Right lobe of liver (tissue), 6 donors: ENCODE data around the gene NBEAL1. TPM values are rescaled to one million over a fixed set of nuclear protein-coding genes. Genes with fewer than 3 reads are reported as not detected.
"Not testable (repeated sequence)": the region's sequence is repeated elsewhere in the genome, so short reads cannot be mapped to it uniquely, and the experiment has no call there.

ENCODE experiments used
- ATAC-seq, 4 donors: fragments of 200-7000 bp; cut with Tn5 transposase; one replicate each; pipeline ENCODE4 v1.9.1; 2020; ENCODE audit warnings: mild to moderate bottlenecking in 4 of 4, moderate library complexity in 4 of 4
- DNase-seq, 3 donors: peaks; one replicate each; pipeline ENCODE4 v3.0.0-alpha.2; 2020
- H3K27ac ChIP-seq, 3 donors: fragments of 200-600 bp; one replicate each; pipeline ENCODE4 v1.8.0; 2022
- H3K27me3 ChIP-seq, 2 donors: fragments of 200-600 bp; one replicate each; pipeline ENCODE4 v1.8.0; 2022
- H3K36me3 ChIP-seq, 4 donors: fragments of 200-600 bp; sonication (generic) in 1 of 4; one replicate each; pipeline versions ENCODE4 v1.5.1 to v1.8.0; 2017 to 2022; ENCODE audit warnings: control low read depth in 1 of 4
- H3K4me1 ChIP-seq, 4 donors: fragments of 200-600 bp; sonication (generic) in 1 of 4; one replicate each; pipeline versions ENCODE4 v1.5.1 to v1.8.0; 2017 to 2022; ENCODE audit warnings: control low read depth in 1 of 4
- H3K4me3 ChIP-seq, 3 donors: fragments of 200-600 bp; one replicate each; pipeline ENCODE4 v1.8.0; 2022
- H3K9me3 ChIP-seq, 4 donors: fragments of 200-600 bp; sonication (generic) in 1 of 4; one replicate each; pipeline versions ENCODE4 v1.5.1 to v1.8.0; 2017 to 2022; ENCODE audit warnings: control low read depth in 1 of 4
- CTCF ChIP-seq, 4 donors: fragments of 200-600 bp in 3 of 4; fragments of 450-650 bp in 1 of 4; IDR thresholded peaks; one replicate each; pipeline versions ENCODE4 v1.5.1 to v1.8.0; 2016 to 2022; ENCODE audit warnings: antibody characterized with exemption in 4 of 4, mild to moderate bottlenecking in 2 of 4
- POLR2A ChIP-seq: fragments of 450-650 bp; IDR thresholded peaks from one replicate; pipeline ENCODE4 v1.6.1; 2017; ENCODE audit warnings: antibody characterized with exemption, mild to moderate bottlenecking
- WGBS: methylation state at CpG from one replicate; pipeline ENCODE4 v1.1.6; 2018; ENCODE audit warnings: low coverage, low lambda C conversion rate; ENCODE audit not compliant: insufficient coverage; ENCODE audit errors: missing lambda C conversion rate; 5-methylcytosine and 5-hydroxymethylcytosine counted together
- intact Hi-C, 2 donors: fragments of 100-400 bp; cut with DNase I; formaldehyde crosslinking; loops; one replicate each; pipeline versions ENCODE4 v1.11.2 to v1.14.1; 2022
- total RNA-seq, 6 experiments: library from RNA; depleted of rRNA in 2 of 6; stranded (reverse); fragments of >200 nt in 2 of 6; fragmentation: NEBNext Ultra II Directional in 3 of 6; extraction: Animal tissue kit (Norgen Biotek cat#: 25700) in 3 of 6; gene quantifications; one replicate each; pipeline versions ENCODE4 v1.1.0 to v1.2.4, GENCODE V29; 2016 to 2023
- donor health status: DM: no; HTN: yes; CAD: no.
- donor health status: DM: no; HTN: no; CAD: no.
- donor health status: DM: no; HTN: no; CAD: no.
- donor health status: DM: no; HTN: yes; CAD: no.
- donor health status: DM: no; HTN: yes; CAD: no.

The NBEAL1 gene
- total RNA-seq, 6 experiments from 2014 or later, result 16.4 to 28.6 (median 21.9) TPM

DNA sequence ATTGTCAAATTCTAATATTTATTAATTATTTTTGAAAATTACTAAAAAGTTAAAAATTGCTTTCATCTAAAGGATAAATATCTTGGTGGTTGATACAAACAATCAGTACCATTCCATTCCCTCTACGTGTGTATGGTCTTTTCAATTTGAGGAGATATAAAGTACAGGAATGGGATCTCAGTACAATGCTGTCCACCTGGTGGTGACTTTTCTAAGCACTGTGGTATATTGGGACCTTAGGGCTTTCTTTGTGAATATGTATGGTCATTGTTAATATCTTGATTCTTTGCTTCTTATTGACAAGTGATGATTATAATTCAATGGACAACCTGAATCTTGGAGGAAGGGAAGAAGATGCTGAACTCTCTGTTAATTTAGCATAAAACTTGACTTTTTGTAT is 83.1 kb downstream of the NBEAL1 start:
- Histone ChIP-seq H3K36me3 (peaks cover 0 to 9% (median under 1%) of the 10 kb centered on the region in 4 donors), H3K9me3 (no peaks in the 10 kb centered on the region), H3K27me3 (no peaks in the 10 kb centered on the region), H3K4me3 (no peak overlapping the region), H3K27ac (no peak overlapping the region), H3K4me1 (no peaks in the 10 kb centered on the region)
- ATAC-seq, result peak in 1 of 4 donors; percentile 43
- WGBS, result 89% methylated on average over 1 of the region's 1 CpG
- TF ChIP-seq POLR2A (no peak), CTCF (IDR thresholded peaks at IDR 0.05) (peak in 2 of 4 donors; percentile 24 to 25)
- intact Hi-C loops, result no loop called here
- no peak for DNase-seq

- H3K36me3 ChIP-seq, DNase-seq, H3K27ac ChIP-seq, intact Hi-C loops, H3K4me1 ChIP-seq, H3K9me3 ChIP-seq, H3K4me3 ChIP-seq, H3K27me3 ChIP-seq, ATAC-seq: not testable (repeated sequence)
- 86% methylated on average over 1 of the region's 1 CpG for WGBS
These were observed 87.7 kb downstream of the NBEAL1 start for GRCh38 chr2:203102357-203102756.

GRCh38 chr2:203104273-203104672 is 89.6 kb downstream of the NBEAL1 start:
- ATAC-seq, result no peak
- intact Hi-C loops, result no loop called here
- no peaks in the 10 kb centered on the region for H3K27me3 ChIP-seq

DNA sequence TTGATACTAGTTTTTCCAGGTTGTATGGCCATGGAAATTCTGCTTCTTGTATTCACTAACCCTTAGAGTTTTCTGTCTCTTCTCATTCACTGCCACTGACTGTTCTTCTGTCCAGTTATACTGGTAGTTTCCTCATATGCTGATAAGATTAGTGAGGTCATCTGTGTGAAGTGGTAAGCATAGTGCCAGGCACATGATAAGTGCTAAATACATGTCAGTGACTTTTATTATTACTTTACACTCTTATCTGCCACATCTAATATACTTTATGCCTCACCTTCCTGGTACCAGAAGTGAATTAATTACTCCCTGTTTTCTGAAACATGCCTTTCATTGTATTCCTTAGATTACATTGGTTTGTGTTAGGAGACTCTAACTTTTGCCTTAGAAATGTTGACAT is 91.3 kb downstream of the NBEAL1 start:
- TF ChIP-seq CTCF (IDR thresholded peaks at IDR 0.05) (no peak), POLR2A (no peak)
- DNase-seq (no peak), ATAC-seq (peak in 1 of 4 donors; percentile 58)
- intact Hi-C loops, result no loop called here
- H3K27me3 ChIP-seq, result no peaks in the 10 kb centered on the region
- no peaks in the 10 kb centered on the region for H3K9me3 ChIP-seq
- no peaks in the 10 kb centered on the region for H3K4me1 ChIP-seq
- H3K36me3 ChIP-seq, result peaks cover 0 to 8% (median 7%) of the 10 kb centered on the region in 4 donors
- no peak overlapping the region for H3K4me3 ChIP-seq
- H3K27ac ChIP-seq, result no peak overlapping the region

More at GRCh38 chr2:203104273-203104672, 89.6 kb downstream of the NBEAL1 start:
- Histone ChIP-seq H3K36me3 (peaks cover 0 to 8% (median 7%) of the 10 kb centered on the region in 4 donors), H3K4me1 (no peaks in the 10 kb centered on the region), H3K27ac (no peak overlapping the region), H3K4me3 (no peak overlapping the region), H3K9me3 (no peaks in the 10 kb centered on the region)
- TF ChIP-seq CTCF (IDR thresholded peaks at IDR 0.05) (no peak), POLR2A (no peak)
- no peak for DNase-seq

DNA sequence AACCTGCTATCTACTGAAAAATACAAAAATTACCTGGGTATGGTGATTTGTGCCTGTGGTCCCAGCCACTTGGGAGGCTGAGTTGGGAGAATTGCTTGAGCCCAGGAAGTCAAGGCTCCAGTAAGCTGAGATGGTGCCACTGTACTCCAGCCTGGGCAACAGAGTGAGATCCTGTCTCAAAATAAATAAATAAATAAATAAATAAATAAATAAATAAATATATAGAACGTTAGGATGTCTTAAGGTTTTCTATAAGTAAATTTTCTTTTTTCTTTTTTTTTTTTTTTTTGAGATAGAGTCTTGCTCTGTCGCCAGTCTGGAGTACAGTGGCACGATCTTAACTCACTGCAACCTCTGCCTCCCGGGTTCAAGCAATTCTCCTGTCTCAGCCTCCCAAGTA is 95.8 kb downstream of the NBEAL1 start:
- ATAC-seq, intact Hi-C loops, H3K4me3 ChIP-seq, DNase-seq, H3K27ac ChIP-seq, H3K27me3 ChIP-seq, H3K9me3 ChIP-seq, H3K4me1 ChIP-seq: not testable (repeated sequence)
- peaks cover 0 to 29% (median 14%) of the 10 kb centered on the region in 4 donors for H3K36me3 ChIP-seq
- WGBS, result 71% methylated on average over 4 of the region's 4 CpGs

DNA sequence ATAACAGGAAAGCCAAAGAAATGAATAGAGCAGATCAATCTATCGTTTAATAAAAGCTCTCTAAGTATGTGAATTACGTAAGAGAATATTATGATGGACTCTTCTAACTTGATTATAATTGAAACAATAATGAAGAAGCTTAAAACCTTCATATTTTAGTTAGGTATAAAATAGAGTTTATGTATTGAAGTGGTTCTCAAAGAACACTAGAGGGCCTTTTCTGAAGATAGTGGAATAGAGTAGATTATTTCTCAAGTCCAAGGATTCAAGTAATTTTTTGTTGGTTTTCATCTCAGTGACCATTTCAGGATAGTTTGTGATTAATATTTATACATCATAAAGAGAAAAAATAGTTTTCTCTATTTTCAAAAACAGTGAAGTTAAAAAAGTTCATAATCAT is 97.7 kb downstream of the NBEAL1 start:
- H3K9me3 ChIP-seq, result no peaks in the 10 kb centered on the region
- WGBS, result 83% methylated on average over 2 of the region's 2 CpGs
- H3K4me1 ChIP-seq, result no peaks in the 10 kb centered on the region
- peaks cover 0 to 28% (median 15%) of the 10 kb centered on the region in 4 donors for H3K36me3 ChIP-seq
- H3K27me3 ChIP-seq, result no peaks in the 10 kb centered on the region
- DNase-seq, result no peak
- no peak for TF ChIP-seq POLR2A
- TF ChIP-seq CTCF (IDR thresholded peaks at IDR 0.05), result peak in 1 of 4 donors; percentile 4
- H3K27ac ChIP-seq, result no peak overlapping the region
- no peak overlapping the region for H3K4me3 ChIP-seq
- ATAC-seq, result no peak
- intact Hi-C loops, result no loop called here

DNA sequence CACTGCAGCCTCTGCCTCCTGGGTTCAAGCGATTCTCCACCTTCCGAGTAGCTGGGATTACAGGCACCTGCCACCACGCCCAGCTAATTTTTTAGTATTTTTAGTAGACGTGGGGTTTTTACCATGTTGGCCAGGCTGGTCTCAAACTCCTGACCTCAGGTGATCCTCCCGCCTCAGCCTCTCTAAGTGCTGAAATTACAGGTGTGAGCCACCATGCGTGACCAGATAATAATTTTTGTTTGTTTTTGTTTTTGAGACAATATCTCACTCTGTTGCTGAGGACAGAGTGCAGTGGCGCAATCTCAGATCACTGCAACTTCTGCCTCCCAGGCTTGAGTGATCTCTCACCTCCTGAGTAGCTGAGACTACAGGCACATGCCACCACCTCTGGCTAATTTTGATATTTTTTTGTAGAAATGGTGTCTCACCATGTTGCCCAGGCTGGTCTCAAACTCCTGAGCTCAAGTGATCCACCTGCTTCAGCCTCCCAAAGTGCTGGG is 100.6 kb downstream of the NBEAL1 start:
- H3K4me3 ChIP-seq, H3K27ac ChIP-seq, H3K4me1 ChIP-seq, ATAC-seq, H3K9me3 ChIP-seq, DNase-seq, H3K27me3 ChIP-seq, intact Hi-C loops: not testable (repeated sequence)
- WGBS, result 88% methylated on average over 4 of the region's 7 CpGs
- peaks cover 0 to 22% (median 10%) of the 10 kb centered on the region in 4 donors for H3K36me3 ChIP-seq
